K562 (cell line): ENCODE measurements around the gene RNF217. TPM values are rescaled to one million over a fixed set of nuclear protein-coding genes. Genes with fewer than 3 reads are reported as not detected.

ENCODE experiments used
- ATAC-seq: fragments of 200-7000 bp; cut with Tn5 transposase; 3 replicates; pipeline ENCODE4 v1.9.1; 2020; ENCODE audit warnings: moderate library complexity
- BruUV-seq: library from RNA; stranded (reverse); fragments of 400-500 nt; replicated peaks from 2 replicates; lab custom pipeline; 2021; lab: Mats Ljungman, UMichigan
- CTCF ChIA-PET: fragments of 300-600 bp; formaldehyde crosslinking; extraction: SDS; loops from one replicate; lab custom pipeline; 2021; ENCODE audit warnings: low intra/inter-chr PET ratio; lab: Yijun Ruan, JAX
- POLR2A ChIA-PET: fragments of 300-600, 350-650 bp; sonication (Branson Sonifier 250); formaldehyde crosslinking; extraction: SDS; loops from one replicate; lab custom pipeline; 2021; ENCODE audit warnings: antibody characterized with exemption, inconsistent platforms; lab: Yijun Ruan, JAX
- DNase-seq, 4 experiments: peaks; one replicate each; pipeline versions ENCODE4 v3.0.0 to v3.0.0-alpha.2; 2011 to 2018; ENCODE audit warnings: low spot score in 3 of 4, mixed read lengths in 3 of 4; ENCODE audit errors: extremely low read depth in 1 of 4
- FAIRE-seq: peaks from 2 replicates; lab custom pipeline; 2011; peaks lifted over from hg19 to GRCh38; lab: Jason Lieb, UNC
- H2AFZ ChIP-seq: 2 replicates; pipeline ENCODE4 v1.6.0; 2011; ENCODE audit warnings: low read depth, low read length, control low read depth, inconsistent platforms
- H3K27ac ChIP-seq: fragments of 200-600 bp; 3 replicates; pipeline ENCODE4 v1.8.0; 2011; ENCODE audit warnings: low read depth, mild to moderate bottlenecking, control low read depth, inconsistent platforms, low read length, moderate library complexity, mixed read lengths; ENCODE audit errors: extremely low read depth
- H3K27me3 ChIP-seq, 2 experiments: fragments of 300-600 bp in 1 of 2; 2 replicates in 1 of 2; 3 replicates in 1 of 2; pipeline versions ENCODE4 v1.6.0 to v1.8.0; 2011; ENCODE audit warnings: inconsistent platforms in 2 of 2, low read length in 2 of 2, mild to moderate bottlenecking in 1 of 2, mixed read lengths in 1 of 2, moderate library complexity in 1 of 2; ENCODE audit not compliant: control insufficient read depth in 2 of 2, insufficient read depth in 2 of 2
- H3K36me3 ChIP-seq: fragments of 300-600 bp; 3 replicates; pipeline ENCODE4 v1.8.0; 2011; ENCODE audit warnings: mild to moderate bottlenecking, low read length, inconsistent platforms; ENCODE audit not compliant: control insufficient read depth, insufficient read depth
- H3K4me1 ChIP-seq, 2 experiments: fragments of 200-600 bp in 1 of 2; replicated peaks in 1 of 2; 2 replicates in 1 of 2; 3 replicates in 1 of 2; pipeline versions ENCODE4 v1.5.1 to v1.8.0; 2011; ENCODE audit warnings: inconsistent platforms in 2 of 2, low read length in 2 of 2, mild to moderate bottlenecking in 1 of 2, mixed read lengths in 1 of 2, moderate library complexity in 1 of 2; ENCODE audit not compliant: control insufficient read depth in 2 of 2, insufficient read depth in 2 of 2
- H3K4me2 ChIP-seq: 2 replicates; pipeline ENCODE4 v1.6.1; 2011; ENCODE audit warnings: low read length, control low read depth, inconsistent platforms, mixed read lengths; ENCODE audit not compliant: insufficient read depth
- H3K4me3 ChIP-seq: fragments of 200-600 bp; sonication (generic), shearing (Covaris generic); 2 replicates; pipeline ENCODE4 v1.5.1; 2016; ENCODE audit warnings: control low read depth, inconsistent platforms
- H3K79me2 ChIP-seq: fragments of 200-600 bp; 3 replicates; pipeline ENCODE4 v1.8.0; 2011; ENCODE audit warnings: low read length, inconsistent platforms; ENCODE audit not compliant: control insufficient read depth, insufficient read depth
- H3K9ac ChIP-seq, 2 experiments: 2 replicates each; pipeline versions ENCODE4 v1.6.0 to v1.6.1; 2011; ENCODE audit warnings: low read depth in 2 of 2, low read length in 2 of 2, control low read depth in 1 of 2, inconsistent platforms in 1 of 2, mild to moderate bottlenecking in 1 of 2, mixed read lengths in 1 of 2; ENCODE audit not compliant: insufficient read depth in 1 of 2
- H3K9me1 ChIP-seq: one replicate; pipeline ENCODE4 v1.6.0; 2011; ENCODE audit warnings: inconsistent platforms, mild to moderate bottlenecking, low read length, moderate library complexity; ENCODE audit not compliant: control insufficient read depth, insufficient read depth
- H3K9me3 ChIP-seq: replicated peaks from 2 replicates; pipeline ENCODE4 v1.5.1; 2011; ENCODE audit warnings: low read depth, low read length, inconsistent platforms; ENCODE audit not compliant: control insufficient read depth, insufficient read depth
- H4K20me1 ChIP-seq: replicated peaks from 2 replicates; pipeline ENCODE4 v1.6.1; 2011; ENCODE audit warnings: low read length, inconsistent platforms, mixed read lengths; ENCODE audit not compliant: control insufficient read depth, insufficient read depth
- C11orf30 ChIP-seq: fragments of 450-650 bp; IDR thresholded peaks from 2 replicates; pipeline ENCODE4 v1.6.1; 2016; ENCODE audit warnings: low read depth, mild to moderate bottlenecking
- CBFA2T3 ChIP-seq: fragments of 450-650 bp; IDR thresholded peaks from 2 replicates; pipeline ENCODE4 v1.6.1; 2017
- CHCHD3 ChIP-seq: fragments of 250-450 bp; sonication (Bioruptor Pico); IDR thresholded peaks from 2 replicates; pipeline ENCODE4 v2.1.2; 2022; ENCODE audit warnings: mild to moderate bottlenecking
- ESRRA ChIP-seq: fragments of 450-650 bp; IDR thresholded peaks from 2 replicates; pipeline ENCODE4 v1.6.1; 2014; ENCODE audit warnings: low read depth, mild to moderate bottlenecking, moderate library complexity, borderline replicate concordance
- ESRRB ChIP-seq: fragments of 250-450 bp; sonication (Bioruptor Pico); IDR thresholded peaks from 2 replicates; pipeline ENCODE4 v1.5.0; 2020; ENCODE audit warnings: mild to moderate bottlenecking, moderate library complexity, borderline replicate concordance
- KDM1A ChIP-seq, 2 experiments: fragments of 450-650 bp; IDR thresholded peaks; 2 replicates each; pipeline ENCODE4 v1.6.1; 2016; ENCODE audit warnings: mild to moderate bottlenecking in 2 of 2
- MAFG ChIP-seq: fragments of 450-650 bp; conservative IDR thresholded peaks from 2 replicates; pipeline ENCODE4 v1.6.1; 2016; ENCODE audit warnings: missing genetic modification characterization, missing compliant biosample characterization
- MEIS2 ChIP-seq: fragments of 450-650 bp; IDR thresholded peaks from 2 replicates; pipeline ENCODE4 v1.6.1; 2014; ENCODE audit warnings: mild to moderate bottlenecking; ENCODE audit not compliant: partially characterized antibody
- NCOA1 ChIP-seq: fragments of 450-650 bp; IDR thresholded peaks from 2 replicates; pipeline ENCODE4 v1.6.1; 2016; ENCODE audit warnings: low read depth
- NFIX ChIP-seq: fragments of 250-450 bp; sonication (Bioruptor Pico); IDR thresholded peaks from 2 replicates; pipeline ENCODE4 v1.4.0; 2020; ENCODE audit warnings: low read depth, mild to moderate bottlenecking, moderate library complexity
- NR2C1 ChIP-seq, 2 experiments: fragments of 450-650 bp; IDR thresholded peaks; 2 replicates each; pipeline ENCODE4 v1.6.1; 2017; ENCODE audit warnings: mild to moderate bottlenecking in 2 of 2, antibody characterized with exemption in 1 of 2, inconsistent platforms in 1 of 2, missing compliant biosample characterization in 1 of 2, missing genetic modification characterization in 1 of 2
- NR2C2 ChIP-seq, 2 experiments: fragments of 200-800 bp in 1 of 2; sonication (Bioruptor generic) in 1 of 2; sonication (generic) in 1 of 2; formaldehyde crosslinking in 1 of 2; IDR thresholded peaks; 2 replicates each; pipeline versions ENCODE4 v1.6.1 to v1.8.0; 2016 to 2022; ENCODE audit warnings: mild to moderate bottlenecking in 1 of 2, missing compliant biosample characterization in 1 of 2, missing genetic modification characterization in 1 of 2, missing genetic modification reagents in 1 of 2
- ZNF175 ChIP-seq: fragments of 200-800 bp; sonication (Bioruptor generic); IDR thresholded peaks from 2 replicates; pipeline ENCODE4 v1.6.1; 2016; ENCODE audit warnings: low read depth, mild to moderate bottlenecking, missing genetic modification characterization, missing compliant biosample characterization
- ZNF316 ChIP-seq: fragments of 450-650 bp; IDR thresholded peaks from 2 replicates; pipeline ENCODE4 v1.6.1; 2016
- WGBS: fragments of 100-300 bp; shearing (Covaris generic); methylation state at CpG from one replicate; pipeline ENCODE4 v1.1.6; 2016; ENCODE audit warnings: low coverage, mixed read lengths; ENCODE audit not compliant: insufficient coverage; ENCODE audit errors: missing lambda C conversion rate; 5-methylcytosine and 5-hydroxymethylcytosine counted together
- in situ Hi-C: fragments of 300-500 bp; cut with MboI; formaldehyde crosslinking; loops from 4 replicates; pipeline ENCODE4 v1.15.0; 2018; ENCODE audit warnings: inconsistent platforms, mixed read lengths
- intact Hi-C: fragments of 100-400 bp; cut with micrococcal nuclease; formaldehyde crosslinking; loops from 2 replicates; pipeline ENCODE4 v1.14.2; 2022
- polyA plus RNA-seq, 8 experiments: library from polyadenylated mRNA; depleted of rRNA in 4 of 8; stranded (reverse) in 5 of 8; unstranded in 3 of 8; fragments of >200 nt; fragmentation: Nextera tagmentation in 2 of 8; fragmentation: Illumina TruSeq in 1 of 8; extraction: Ambion mirVana in 2 of 8; extraction: Trizol in 1 of 8; gene quantifications; 2 replicates each; pipeline versions ENCODE4 v1.2.1 to v1.2.3, GENCODE V29; 2011 to 2014; ENCODE audit warnings: inconsistent platforms in 1 of 8, missing spikeins in 1 of 8
- total RNA-seq, 7 experiments: library from RNA; depleted of rRNA in 6 of 7; stranded (reverse); fragments of >200 nt in 6 of 7; fragmentation: Illumina TruSeq in 2 of 7; extraction: Trizol in 2 of 7; gene quantifications; 2 replicates each; pipeline versions ENCODE4 v1.2.1 to v1.2.3, GENCODE V29; 2011 to 2021; ENCODE audit warnings: low replicate concordance in 1 of 7
- TF ChIP-seq, protein P1 (sequence below), 2 experiments: IDR thresholded peaks in 1 of 2; conservative IDR thresholded peaks in 1 of 2; 2 replicates each; pipeline ENCODE4 v1.6.1; 2016; ENCODE audit warnings: low read depth in 2 of 2, mild to moderate bottlenecking in 1 of 2, missing compliant biosample characterization in 1 of 2, missing genetic modification characterization in 1 of 2, moderate library complexity in 1 of 2

RNF217 gene
- total and polyA plus RNA-seq, 9 of the 15 experiments (the other 6 are each of a cell fraction or from before 2014, with no cell fraction given): 2.9 to 25.6 (median 12.0) TPM

DNA sequence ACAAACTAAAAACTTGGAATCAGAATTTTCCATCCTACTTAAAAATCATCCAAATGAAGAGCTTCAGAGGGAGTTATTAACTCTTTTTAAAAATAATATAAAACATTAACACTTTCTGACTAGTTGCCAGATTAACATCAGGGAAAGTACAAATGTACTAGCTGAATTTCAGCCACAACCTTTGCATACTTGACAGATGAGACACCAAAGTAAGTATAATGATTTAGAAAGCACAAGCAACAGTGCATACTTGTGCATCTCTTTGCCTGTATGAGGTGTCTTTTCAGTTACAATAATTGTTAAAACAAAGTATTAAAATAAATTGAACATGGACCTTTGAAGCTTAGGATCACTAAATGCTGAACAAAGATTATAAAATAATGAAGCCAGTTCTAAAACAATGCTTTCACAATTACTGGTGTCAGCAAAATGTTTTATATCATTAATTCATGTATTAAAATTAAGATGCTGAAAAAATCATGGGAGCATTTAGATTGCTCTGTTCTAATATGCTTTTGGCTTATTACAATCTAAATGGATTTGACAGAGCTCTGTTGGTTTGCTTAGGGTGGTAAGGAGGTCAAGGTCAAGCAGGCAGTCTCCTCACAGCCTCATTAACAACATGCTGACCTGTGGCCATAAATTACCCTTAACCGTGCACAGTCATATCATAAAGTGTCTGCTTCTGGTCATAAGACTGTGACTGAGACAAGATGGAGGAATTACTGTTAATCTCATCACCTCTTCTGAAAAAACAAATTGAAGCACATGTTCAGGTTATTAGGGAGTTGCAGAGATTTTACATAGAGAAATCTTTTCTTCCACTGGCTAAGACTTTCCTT, 15.1 kb downstream of the RNF217 start:
- ATAC-seq (no peak), FAIRE-seq (no peak), DNase-seq (peak in 1 of 4 experiments; percentile 28)
- no TSS peak for BruUV-seq
- no peak for TF ChIP-seq NCOA1
- peak; percentile 44; the same call in 1 of the 2 replicates for TF ChIP-seq MAFG (tag)
- TF ChIP-seq ZNF175 (CRISPR knock-in tag): peak; percentile 55
- TF ChIP-seq NR2C1 (IDR thresholded peaks at IDR 0.05): no peak
- TF ChIP-seq NR2C1 (tag; IDR thresholded peaks at IDR 0.05): peak; percentile 78
- TF ChIP-seq, protein P1, sequence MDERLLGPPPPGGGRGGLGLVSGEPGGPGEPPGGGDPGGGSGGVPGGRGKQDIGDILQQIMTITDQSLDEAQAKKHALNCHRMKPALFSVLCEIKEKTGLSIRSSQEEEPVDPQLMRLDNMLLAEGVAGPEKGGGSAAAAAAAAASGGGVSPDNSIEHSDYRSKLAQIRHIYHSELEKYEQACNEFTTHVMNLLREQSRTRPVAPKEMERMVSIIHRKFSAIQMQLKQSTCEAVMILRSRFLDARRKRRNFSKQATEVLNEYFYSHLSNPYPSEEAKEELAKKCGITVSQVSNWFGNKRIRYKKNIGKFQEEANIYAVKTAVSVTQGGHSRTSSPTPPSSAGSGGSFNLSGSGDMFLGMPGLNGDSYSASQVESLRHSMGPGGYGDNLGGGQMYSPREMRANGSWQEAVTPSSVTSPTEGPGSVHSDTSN (CRISPR knock-in tag; IDR thresholded peaks at IDR 0.05; ENCODE audit: low read depth): no peak
- TF ChIP-seq, protein P1 (tag; conservative IDR thresholded peaks at IDR 0.05; ENCODE audit: low read depth): peak; percentile 93
- peak; percentile 74 for TF ChIP-seq ESRRA
- peak; percentile 47; the same call in 1 of the 2 replicates for TF ChIP-seq C11orf30
- TF ChIP-seq ZNF316: peak; percentile 61
- TF ChIP-seq NFIX: no peak
- no peak for TF ChIP-seq NR2C2 (CRISPR knock-in tag; IDR thresholded peaks at IDR 0.05)
- peak; percentile 47; the same call in 1 of the 2 replicates for TF ChIP-seq NR2C2 (tag; IDR thresholded peaks at IDR 0.05)
- TF ChIP-seq MEIS2: peak; percentile 89
- no peak for TF ChIP-seq CHCHD3
- peak; percentile 40 for TF ChIP-seq CBFA2T3
- TF ChIP-seq ESRRB (CRISPR knock-in tag): no peak
- TF ChIP-seq KDM1A (IDR thresholded peaks at IDR 0.05): peak; percentile 23 to 28; a peak in 1 of 4 replicates
- H3K4me3 ChIP-seq: no peak overlapping the region
- no peak overlapping the region for H3K27ac ChIP-seq
- H3K79me2 ChIP-seq: peaks cover 89% of the 10 kb centered on the region
- ChIA-PET CTCF (no interaction called here), POLR2A (interaction anchor here (0.6 to 0.8 kb wide), 3 partner anchors 9 to 366 kb away, joined by 3 read pairs; no protein-coding TSS in a partner anchor)
- peaks cover 11% of the 10 kb centered on the region for H3K9me3 ChIP-seq
- H2AFZ ChIP-seq: no peak overlapping the region
- H3K9me1 ChIP-seq: no peaks in the 10 kb centered on the region
- peaks cover 3 to 5% of the 10 kb centered on the region in 2 experiments; a peak in 3 of 5 replicates for H3K4me1 ChIP-seq
- intact Hi-C loops (no loop called here), in situ Hi-C loops (no loop called here)
- no peak overlapping the region for H3K4me2 ChIP-seq
- peaks cover 63% of the 10 kb centered on the region for H3K36me3 ChIP-seq
- H3K9ac ChIP-seq: no peak overlapping the region
- WGBS: 10% methylated on average over 1 of the region's 1 CpG
- H4K20me1 ChIP-seq: no peaks in the 10 kb centered on the region; the same call in 1 of the 2 replicates
- H3K27me3 ChIP-seq: no peaks in the 10 kb centered on the region
